ENCODE results near the gene ADAMTSL3. TPM values are rescaled to one million over a fixed set of nuclear protein-coding genes. Genes with fewer than 3 reads are reported as not detected.
A peak's percentile ranks its signal among the peaks of the same experiment; 100 is the strongest.
"Not testable (repeated sequence)": the region's sequence is repeated elsewhere in the genome, so short reads cannot be mapped to it uniquely, and the experiment has no call there.

Gene ADAMTSL3
- total RNA-seq, 1 experiment from 2014 or later = 1.8 TPM

DNA sequence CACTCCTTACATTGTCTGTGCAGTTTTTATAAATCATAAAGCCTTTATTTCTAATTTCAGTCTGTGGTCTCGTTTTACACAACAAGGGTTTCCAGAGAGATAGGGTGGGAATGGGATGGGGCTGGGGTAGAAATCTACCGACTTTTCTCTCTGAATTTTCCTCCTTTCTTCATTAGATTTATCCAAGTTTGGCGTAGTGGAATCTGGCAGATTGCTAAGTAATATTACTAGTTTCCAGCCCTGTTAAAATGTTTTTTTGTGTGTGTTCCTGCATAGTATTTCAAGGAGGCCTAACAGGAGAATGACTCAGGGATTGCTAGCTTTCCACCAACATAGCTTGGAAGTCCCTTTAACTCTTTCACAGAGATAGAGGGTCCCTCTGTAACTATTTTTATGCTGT, 396.2 kb downstream of the ADAMTSL3 start:
- CTCF ChIA-PET = no interaction called here
- Mint-ChIP-seq H3K4me1 (0 out of 2 replicates have a peak, but pooled peaks cover 3% of the 10 kb centered on the region), H3K36me3 (no peaks in the 10 kb centered on the region), H3K4me3 (no peak overlapping the region), H3K27ac (no peak overlapping the region), H3K9me3 (peaks cover 25% of the 10 kb centered on the region), H3K27me3 (ENCODE audit: low read depth) (peaks cover 14% of the 10 kb centered on the region)
- no peak for TF ChIP-seq ZNF671 (CRISPR knock-in tag; IDR thresholded peaks at IDR 0.05)
- no peak for TF ChIP-seq MXD4 (CRISPR knock-in tag; IDR thresholded peaks at IDR 0.05; ENCODE audit: borderline replicate concordance)
- no peak for TF ChIP-seq ATF1 (CRISPR knock-in tag; IDR thresholded peaks at IDR 0.05)
- no peak for TF ChIP-seq ESRRA (CRISPR knock-in tag; IDR thresholded peaks at IDR 0.05; ENCODE audit: borderline replicate concordance)
- TF ChIP-seq, protein P1, sequence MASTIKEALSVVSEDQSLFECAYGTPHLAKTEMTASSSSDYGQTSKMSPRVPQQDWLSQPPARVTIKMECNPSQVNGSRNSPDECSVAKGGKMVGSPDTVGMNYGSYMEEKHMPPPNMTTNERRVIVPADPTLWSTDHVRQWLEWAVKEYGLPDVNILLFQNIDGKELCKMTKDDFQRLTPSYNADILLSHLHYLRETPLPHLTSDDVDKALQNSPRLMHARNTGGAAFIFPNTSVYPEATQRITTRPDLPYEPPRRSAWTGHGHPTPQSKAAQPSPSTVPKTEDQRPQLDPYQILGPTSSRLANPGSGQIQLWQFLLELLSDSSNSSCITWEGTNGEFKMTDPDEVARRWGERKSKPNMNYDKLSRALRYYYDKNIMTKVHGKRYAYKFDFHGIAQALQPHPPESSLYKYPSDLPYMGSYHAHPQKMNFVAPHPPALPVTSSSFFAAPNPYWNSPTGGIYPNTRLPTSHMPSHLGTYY (CRISPR knock-in tag; IDR thresholded peaks at IDR 0.05) = no peak
- TF ChIP-seq TCF7 (CRISPR knock-in tag; IDR thresholded peaks at IDR 0.05; ENCODE audit: low read depth) = no peak
- TF ChIP-seq FOXJ3 (CRISPR knock-in tag; IDR thresholded peaks at IDR 0.05; ENCODE audit: borderline replicate concordance) = no peak
- TF ChIP-seq, protein P2, sequence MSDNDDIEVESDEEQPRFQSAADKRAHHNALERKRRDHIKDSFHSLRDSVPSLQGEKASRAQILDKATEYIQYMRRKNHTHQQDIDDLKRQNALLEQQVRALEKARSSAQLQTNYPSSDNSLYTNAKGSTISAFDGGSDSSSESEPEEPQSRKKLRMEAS (CRISPR knock-in tag; IDR thresholded peaks at IDR 0.05) = no peak
- TF ChIP-seq, protein P3, sequence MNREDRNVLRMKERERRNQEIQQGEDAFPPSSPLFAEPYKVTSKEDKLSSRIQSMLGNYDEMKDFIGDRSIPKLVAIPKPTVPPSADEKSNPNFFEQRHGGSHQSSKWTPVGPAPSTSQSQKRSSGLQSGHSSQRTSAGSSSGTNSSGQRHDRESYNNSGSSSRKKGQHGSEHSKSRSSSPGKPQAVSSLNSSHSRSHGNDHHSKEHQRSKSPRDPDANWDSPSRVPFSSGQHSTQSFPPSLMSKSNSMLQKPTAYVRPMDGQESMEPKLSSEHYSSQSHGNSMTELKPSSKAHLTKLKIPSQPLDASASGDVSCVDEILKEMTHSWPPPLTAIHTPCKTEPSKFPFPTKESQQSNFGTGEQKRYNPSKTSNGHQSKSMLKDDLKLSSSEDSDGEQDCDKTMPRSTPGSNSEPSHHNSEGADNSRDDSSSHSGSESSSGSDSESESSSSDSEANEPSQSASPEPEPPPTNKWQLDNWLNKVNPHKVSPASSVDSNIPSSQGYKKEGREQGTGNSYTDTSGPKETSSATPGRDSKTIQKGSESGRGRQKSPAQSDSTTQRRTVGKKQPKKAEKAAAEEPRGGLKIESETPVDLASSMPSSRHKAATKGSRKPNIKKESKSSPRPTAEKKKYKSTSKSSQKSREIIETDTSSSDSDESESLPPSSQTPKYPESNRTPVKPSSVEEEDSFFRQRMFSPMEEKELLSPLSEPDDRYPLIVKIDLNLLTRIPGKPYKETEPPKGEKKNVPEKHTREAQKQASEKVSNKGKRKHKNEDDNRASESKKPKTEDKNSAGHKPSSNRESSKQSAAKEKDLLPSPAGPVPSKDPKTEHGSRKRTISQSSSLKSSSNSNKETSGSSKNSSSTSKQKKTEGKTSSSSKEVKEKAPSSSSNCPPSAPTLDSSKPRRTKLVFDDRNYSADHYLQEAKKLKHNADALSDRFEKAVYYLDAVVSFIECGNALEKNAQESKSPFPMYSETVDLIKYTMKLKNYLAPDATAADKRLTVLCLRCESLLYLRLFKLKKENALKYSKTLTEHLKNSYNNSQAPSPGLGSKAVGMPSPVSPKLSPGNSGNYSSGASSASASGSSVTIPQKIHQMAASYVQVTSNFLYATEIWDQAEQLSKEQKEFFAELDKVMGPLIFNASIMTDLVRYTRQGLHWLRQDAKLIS (CRISPR knock-in tag; IDR thresholded peaks at IDR 0.05; ENCODE audit: borderline replicate concordance) = no peak
- TF ChIP-seq, protein P4, sequence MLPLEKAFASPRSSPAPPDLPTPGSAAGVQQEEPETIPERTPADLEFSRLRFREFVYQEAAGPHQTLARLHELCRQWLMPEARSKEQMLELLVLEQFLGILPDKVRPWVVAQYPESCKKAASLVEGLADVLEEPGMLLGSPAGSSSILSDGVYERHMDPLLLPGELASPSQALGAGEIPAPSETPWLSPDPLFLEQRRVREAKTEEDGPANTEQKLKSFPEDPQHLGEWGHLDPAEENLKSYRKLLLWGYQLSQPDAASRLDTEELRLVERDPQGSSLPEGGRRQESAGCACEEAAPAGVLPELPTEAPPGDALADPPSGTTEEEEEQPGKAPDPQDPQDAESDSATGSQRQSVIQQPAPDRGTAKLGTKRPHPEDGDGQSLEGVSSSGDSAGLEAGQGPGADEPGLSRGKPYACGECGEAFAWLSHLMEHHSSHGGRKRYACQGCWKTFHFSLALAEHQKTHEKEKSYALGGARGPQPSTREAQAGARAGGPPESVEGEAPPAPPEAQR (CRISPR knock-in tag; IDR thresholded peaks at IDR 0.05) = no peak
- no peak for TF ChIP-seq ZNF317 (CRISPR knock-in tag; IDR thresholded peaks at IDR 0.05; ENCODE audit: borderline replicate concordance, low read depth)
- TF ChIP-seq FOXP1 (CRISPR knock-in tag; IDR thresholded peaks at IDR 0.05; ENCODE audit: borderline replicate concordance) = no peak
- no peak for TF ChIP-seq NR2C2 (CRISPR knock-in tag; IDR thresholded peaks at IDR 0.05)
- TF ChIP-seq CREB1 (CRISPR knock-in tag; IDR thresholded peaks at IDR 0.05) = no peak
- no peak for TF ChIP-seq ZBTB21 (CRISPR knock-in tag; IDR thresholded peaks at IDR 0.05; ENCODE audit: borderline replicate concordance)
- no peak for TF ChIP-seq SMAD4 (CRISPR knock-in tag; IDR thresholded peaks at IDR 0.05)
- POLR2A ChIA-PET = no interaction called here
- ATAC-seq (no peak), DNase-seq (ENCODE audit: low spot score) (no peak)

DNA sequence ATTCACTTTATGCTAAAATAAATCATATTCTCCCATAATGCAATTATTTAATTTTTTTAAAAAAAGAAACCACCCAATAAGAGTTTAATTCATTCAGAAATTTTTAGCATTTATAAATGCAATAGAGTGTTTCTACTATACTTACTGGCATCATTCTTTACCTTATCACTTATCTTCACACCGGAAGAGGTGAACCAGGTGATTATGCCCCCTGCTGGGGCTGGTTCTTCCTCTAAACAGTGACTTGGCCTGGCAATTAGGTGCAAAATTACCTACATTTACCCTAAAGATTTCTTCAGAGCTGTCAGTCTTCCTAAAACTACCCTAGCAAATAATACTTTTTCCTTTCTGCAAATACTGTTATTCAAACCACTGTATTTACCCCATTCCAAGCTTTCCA, 397.2 kb downstream of the ADAMTSL3 start:
- POLR2A ChIA-PET; H3K36me3 Mint-ChIP-seq; DNase-seq (ENCODE audit: low spot score); H3K27ac Mint-ChIP-seq; H3K4me1 Mint-ChIP-seq; H3K4me3 Mint-ChIP-seq; ATAC-seq; CTCF ChIA-PET: not testable (repeated sequence)
- peaks cover 21% of the 10 kb centered on the region for H3K9me3 Mint-ChIP-seq
- H3K27me3 Mint-ChIP-seq (ENCODE audit: low read depth) = peaks cover 20% of the 10 kb centered on the region

DNA sequence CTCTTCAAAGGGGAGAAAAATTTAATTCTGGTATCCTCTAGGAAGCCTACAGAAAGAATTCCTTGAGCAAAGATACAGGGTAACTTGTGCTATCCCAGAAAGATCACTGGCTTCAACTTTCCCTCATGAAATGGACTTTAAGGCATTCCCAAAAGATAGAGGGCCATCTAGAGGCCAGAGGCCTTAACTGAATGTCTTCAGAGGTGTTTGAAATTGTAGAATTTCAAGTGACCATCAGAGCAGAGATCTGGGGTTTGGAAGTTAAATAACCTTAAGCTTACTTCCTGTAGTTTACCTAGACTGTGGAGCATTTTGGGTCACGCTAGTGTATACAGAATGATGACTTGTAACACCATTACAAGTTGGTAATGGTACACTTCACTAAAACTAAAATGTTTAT, 400.6 kb downstream of the ADAMTSL3 start:
- H3K27ac Mint-ChIP-seq; DNase-seq (ENCODE audit: low spot score); H3K4me3 Mint-ChIP-seq; H3K36me3 Mint-ChIP-seq; POLR2A ChIA-PET: not testable (repeated sequence)
- CTCF ChIA-PET = interaction anchor here (1.2 to 2.5 kb wide), 2 partner anchors 14 to 19 kb away, joined by 3 to 9 read pairs; no protein-coding TSS in a partner anchor
- Mint-ChIP-seq H3K9me3 (peaks cover 13% of the 10 kb centered on the region; the same call in 1 of the 2 replicates), H3K4me1 (peaks cover 13% of the 10 kb centered on the region), H3K27me3 (ENCODE audit: low read depth) (peaks cover 45% of the 10 kb centered on the region)
- peak; percentile 93 for ATAC-seq
